ENCODE data around the gene AGAP5. TPM values are rescaled to one million over a fixed set of nuclear protein-coding genes. Genes with fewer than 3 reads are reported as not detected.

Gene AGAP5
- total RNA-seq, 1 donor from 2014 or later, result 0.48 TPM

GRCh38 chr10:73655990-73656298, 42.0 kb downstream of the AGAP5 start, which contains the start of gene SYNPO2L:
TSS of gene SYNPO2L (minus strand) at chr10:73656029. CDS start at chr10:73655922, 107 bp downstream.
- DNase-seq (ENCODE audit: low spot score), result no peak

GRCh38 chr10:73655257-73655989, 42.5 kb downstream of the AGAP5 start:
- DNase-seq (ENCODE audit: low spot score), result no peak

- no peak for DNase-seq (ENCODE audit: low spot score)
These were observed 44.2 kb downstream of the AGAP5 start for GRCh38 chr10:73653701-73654100.

- DNase-seq (ENCODE audit: low spot score), result no peak
These were observed 44.7 kb downstream of the AGAP5 start for GRCh38 chr10:73653195-73653594.

- no peak for DNase-seq (ENCODE audit: low spot score)
These were observed 47.2 kb downstream of the AGAP5 start for GRCh38 chr10:73650537-73651331.

GRCh38 chr10:73649876-73650536, 47.9 kb downstream of the AGAP5 start:
- DNase-seq (ENCODE audit: low spot score), result no peak

GRCh38 chr10:73648975-73649829, 48.7 kb downstream of the AGAP5 start:
- DNase-seq (ENCODE audit: low spot score), result no peak

- no peak for DNase-seq (ENCODE audit: low spot score)
These were observed 49.8 kb downstream of the AGAP5 start for GRCh38 chr10:73647875-73648651.

- peak; percentile 74 for DNase-seq (ENCODE audit: low spot score)
These were observed 50.6 kb downstream of the AGAP5 start for GRCh38 chr10:73647211-73647874.

GRCh38 chr10:73646598-73647041, 51.3 kb downstream of the AGAP5 start:
- DNase-seq (ENCODE audit: low spot score), result no peak

GRCh38 chr10:73645251-73645650, 52.7 kb downstream of the AGAP5 start:
- no peak for DNase-seq (ENCODE audit: low spot score)

GRCh38 chr10:73644767-73645166, 53.1 kb downstream of the AGAP5 start:
- no peak for DNase-seq (ENCODE audit: low spot score)

GRCh38 chr10:73644015-73644743, 53.7 kb downstream of the AGAP5 start:
- DNase-seq (ENCODE audit: low spot score), result peak; percentile 71

- DNase-seq (ENCODE audit: low spot score), result no peak
These were observed 54.5 kb downstream of the AGAP5 start for GRCh38 chr10:73643362-73643761.

- DNase-seq (ENCODE audit: low spot score), result peak; percentile 26
These were observed 56.4 kb downstream of the AGAP5 start, which contains the start of gene MYOZ1 for GRCh38 chr10:73641328-73642060. TSS of gene MYOZ1 (minus strand) at chr10:73641474. CDS start at chr10:73640017, 1,457 bp downstream.

GRCh38 chr10:73639286-73639685, 58.6 kb downstream of the AGAP5 start:
- DNase-seq (ENCODE audit: low spot score), result no peak

- DNase-seq (ENCODE audit: low spot score), result no peak
These were observed 62.1 kb downstream of the AGAP5 start for GRCh38 chr10:73635781-73636180.

- no peak for DNase-seq (ENCODE audit: low spot score)
These were observed 63.5 kb downstream of the AGAP5 start for GRCh38 chr10:73634421-73634820.

GRCh38 chr10:73629165-73629564, 68.7 kb downstream of the AGAP5 start:
- DNase-seq (ENCODE audit: low spot score), result no peak

Data from umbilical cord (tissue), 2 donors.